HFF-Myc (cell line): Measurements from ENCODE around the gene HNRNPF.

Experiments
- DNase-seq: peaks from one replicate; pipeline ENCODE4 v3.0.0-alpha.2; 2011; ENCODE audit warnings: low read depth; ENCODE audit errors: extremely low read depth
- H3K4me3 ChIP-seq: replicated peaks from 2 replicates; pipeline ENCODE4 v1.5.1; 2011; ENCODE audit warnings: low read depth, mild to moderate bottlenecking, control low read depth, low read length
- TF ChIP-seq, protein P1 (sequence below): IDR thresholded peaks from 2 replicates; pipeline ENCODE4 v1.5.1; 2012; ENCODE audit warnings: mild to moderate bottlenecking, low read depth, low read length, control low read depth; ENCODE audit errors: missing control alignments

Gene HNRNPF

DNA sequence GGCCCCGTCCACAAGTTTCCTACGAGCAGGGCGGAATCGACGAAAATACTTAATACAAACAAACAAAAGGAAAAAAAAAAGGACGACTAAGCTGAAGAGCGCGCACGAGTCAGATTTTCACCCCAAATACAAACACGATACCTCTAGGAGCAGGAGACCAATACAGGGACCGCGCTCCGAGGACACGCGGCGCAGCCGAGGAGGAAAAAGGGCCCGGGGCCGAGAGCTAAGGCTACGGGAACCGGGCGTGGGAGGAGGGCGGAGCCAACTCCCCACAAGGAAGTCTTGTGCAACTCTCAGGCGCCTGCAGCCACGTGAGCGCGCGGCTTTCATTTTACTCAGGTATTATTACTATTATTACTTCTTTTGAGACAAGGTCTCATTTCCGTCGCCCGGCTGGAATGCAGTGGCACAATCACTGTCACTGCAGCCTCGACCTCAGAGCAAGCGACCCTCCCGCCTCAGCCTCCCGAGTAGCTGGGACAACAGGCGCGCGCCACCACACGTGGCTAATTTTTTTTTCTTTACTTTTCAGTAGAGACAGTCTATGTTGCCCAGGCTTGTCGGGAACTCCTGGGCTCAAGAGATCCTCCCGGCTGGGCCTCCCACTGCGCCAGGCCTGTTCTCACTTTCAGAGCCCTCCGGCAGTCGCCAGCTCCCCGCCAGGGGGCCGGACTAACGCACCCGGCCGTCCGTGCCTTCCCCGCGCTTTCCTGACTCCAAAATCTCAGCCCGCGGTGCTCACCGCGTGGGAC is 1.2 kb downstream of the HNRNPF start:
- DNase-seq = peak; percentile 69
- H3K4me3 ChIP-seq = peak overlapping the region; percentile 92
- TF ChIP-seq, protein P1, sequence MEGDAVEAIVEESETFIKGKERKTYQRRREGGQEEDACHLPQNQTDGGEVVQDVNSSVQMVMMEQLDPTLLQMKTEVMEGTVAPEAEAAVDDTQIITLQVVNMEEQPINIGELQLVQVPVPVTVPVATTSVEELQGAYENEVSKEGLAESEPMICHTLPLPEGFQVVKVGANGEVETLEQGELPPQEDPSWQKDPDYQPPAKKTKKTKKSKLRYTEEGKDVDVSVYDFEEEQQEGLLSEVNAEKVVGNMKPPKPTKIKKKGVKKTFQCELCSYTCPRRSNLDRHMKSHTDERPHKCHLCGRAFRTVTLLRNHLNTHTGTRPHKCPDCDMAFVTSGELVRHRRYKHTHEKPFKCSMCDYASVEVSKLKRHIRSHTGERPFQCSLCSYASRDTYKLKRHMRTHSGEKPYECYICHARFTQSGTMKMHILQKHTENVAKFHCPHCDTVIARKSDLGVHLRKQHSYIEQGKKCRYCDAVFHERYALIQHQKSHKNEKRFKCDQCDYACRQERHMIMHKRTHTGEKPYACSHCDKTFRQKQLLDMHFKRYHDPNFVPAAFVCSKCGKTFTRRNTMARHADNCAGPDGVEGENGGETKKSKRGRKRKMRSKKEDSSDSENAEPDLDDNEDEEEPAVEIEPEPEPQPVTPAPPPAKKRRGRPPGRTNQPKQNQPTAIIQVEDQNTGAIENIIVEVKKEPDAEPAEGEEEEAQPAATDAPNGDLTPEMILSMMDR = peak; percentile 54

DNA sequence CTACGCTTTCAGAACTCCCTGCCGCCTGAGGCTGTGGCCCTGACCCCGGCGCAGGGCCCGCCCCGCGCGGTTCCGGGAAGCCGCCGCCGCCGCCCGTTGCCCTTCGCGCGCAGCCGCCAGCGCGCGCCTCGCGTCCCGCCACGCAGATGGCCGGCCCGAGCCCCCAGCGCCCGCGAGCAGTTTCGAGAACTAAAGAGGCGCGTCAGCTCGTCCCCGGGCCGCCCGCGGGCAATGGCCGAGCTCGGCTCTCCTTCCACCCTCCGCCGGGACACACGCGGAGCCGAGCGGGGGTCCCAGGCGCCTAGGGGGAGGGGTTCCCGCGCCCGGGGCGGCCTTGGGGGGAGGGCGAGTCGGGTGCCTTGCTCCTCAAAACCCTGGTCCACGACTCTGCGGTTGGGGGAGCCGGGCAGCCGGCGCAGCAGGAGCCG is 1.8 kb downstream of the HNRNPF start:
- TF ChIP-seq, protein P1 = no peak
- no peak for DNase-seq

DNA sequence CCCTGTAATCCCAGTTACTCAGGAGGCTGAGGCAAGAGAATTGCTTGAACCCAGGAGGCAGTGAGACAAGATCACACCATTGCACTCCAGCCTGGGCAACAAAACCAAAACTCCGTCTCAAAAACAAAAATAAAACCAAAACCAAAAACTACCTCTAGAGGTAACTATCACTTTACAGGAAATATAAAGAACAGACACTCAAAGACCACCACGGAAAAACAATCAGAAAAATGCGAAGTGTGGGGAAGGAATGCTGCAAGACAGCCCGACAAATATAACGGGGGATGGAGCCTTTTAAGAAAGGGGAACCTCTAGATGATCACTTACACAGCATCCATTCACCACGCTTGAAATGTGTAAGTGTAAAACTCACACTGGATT is 4.3 kb downstream of the HNRNPF start:
- TF ChIP-seq, protein P1 = no peak
- H3K4me3 ChIP-seq = peak overlapping the region; percentile 92
- no peak for DNase-seq

More for the DNA sequence above, 1.8 kb downstream of the HNRNPF start:
- peak overlapping the region; percentile 92 for H3K4me3 ChIP-seq

DNA sequence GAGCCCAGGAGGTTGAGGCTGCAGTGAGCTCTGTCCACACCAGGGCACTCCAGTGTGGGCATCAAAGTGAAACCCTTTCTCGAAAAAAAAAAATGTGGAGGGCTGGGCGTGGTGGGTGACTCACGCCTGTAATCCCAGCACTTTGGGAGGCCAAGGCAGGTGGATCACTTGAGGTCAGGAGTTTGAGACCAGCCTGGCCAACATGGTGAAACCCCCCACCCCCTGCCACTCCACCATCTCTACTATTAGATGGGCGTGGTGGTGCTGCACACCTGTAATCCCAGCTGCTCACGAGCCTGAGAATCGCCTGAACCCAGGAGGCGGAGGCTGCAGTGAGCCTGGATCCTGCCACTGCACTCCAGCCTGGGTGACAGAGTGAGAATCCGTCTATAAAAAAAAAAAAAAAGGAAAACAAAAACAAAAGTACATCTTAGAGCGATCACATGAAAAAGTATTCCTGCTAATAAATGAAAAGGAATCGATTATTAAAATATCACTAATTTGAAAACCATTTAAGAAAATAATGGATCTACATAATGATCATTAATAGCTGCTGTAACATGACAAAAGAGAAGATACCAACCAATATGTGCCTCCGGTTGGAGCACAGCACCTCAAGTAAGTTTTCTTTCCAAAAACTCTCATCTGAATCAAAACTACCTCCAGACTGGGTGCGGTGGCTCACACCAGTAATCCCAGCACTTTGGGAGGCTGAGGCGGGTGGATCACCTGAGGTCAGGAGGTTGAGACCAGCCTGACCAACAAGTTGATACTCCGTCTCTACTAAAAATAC is 4.9 kb downstream of the HNRNPF start:
- peak overlapping the region; percentile 92 for H3K4me3 ChIP-seq
- TF ChIP-seq, protein P1 = no peak
- no peak for DNase-seq

DNA sequence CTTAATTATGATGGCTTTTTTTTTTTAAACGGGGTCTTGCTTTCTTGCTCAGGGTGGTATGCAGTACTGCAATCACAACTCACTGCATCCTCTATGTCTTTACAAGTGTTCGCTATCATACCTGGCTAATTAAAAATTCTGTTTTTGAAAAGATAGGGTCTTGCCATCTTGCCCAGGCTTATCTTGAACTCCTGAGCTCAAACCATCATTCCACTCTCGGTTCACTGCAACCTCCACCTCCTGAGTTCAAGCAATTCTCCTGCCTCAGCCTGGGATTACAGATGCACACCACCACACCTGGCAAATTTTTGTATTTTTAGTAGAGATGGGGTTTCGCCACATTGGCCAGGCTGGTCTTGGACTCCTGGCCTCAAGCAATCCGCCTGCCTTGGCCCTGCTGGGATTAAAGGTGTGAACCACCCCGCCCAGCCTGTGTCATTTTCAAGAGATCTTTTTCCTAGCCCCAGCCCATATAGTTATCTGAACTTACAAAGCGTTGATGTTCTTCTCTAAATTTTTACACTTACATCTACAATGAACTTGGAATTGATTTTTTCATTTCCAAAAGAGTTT is 6.0 kb downstream of the HNRNPF start:
- H3K4me3 ChIP-seq = peak overlapping the region; percentile 21; the same call in 1 of the 2 replicates
- TF ChIP-seq, protein P1 = no peak
- DNase-seq = no peak

DNA sequence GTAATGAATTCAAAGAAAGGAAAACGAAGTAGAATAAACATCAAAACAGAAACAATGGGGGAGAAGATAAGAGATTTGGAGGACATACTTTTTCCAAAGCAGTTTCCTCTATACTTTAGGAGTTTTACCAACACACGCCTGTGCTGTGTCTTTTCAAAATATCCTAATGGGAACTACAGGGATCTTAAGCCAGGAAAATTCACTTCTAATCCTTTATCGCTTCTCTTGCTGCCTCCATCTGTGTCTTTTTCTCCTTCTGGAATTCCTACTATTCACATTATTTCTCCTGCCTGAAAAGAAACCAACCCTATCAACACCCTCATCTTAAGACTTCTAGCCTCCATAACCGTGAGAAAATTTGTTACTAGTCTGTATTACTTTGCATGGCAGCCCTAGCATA is 6.8 kb downstream of the HNRNPF start:
- TF ChIP-seq, protein P1 = no peak
- DNase-seq = no peak
- no peak overlapping the region; the same call in 1 of the 2 replicates for H3K4me3 ChIP-seq
